LHCN-M2 (cell line): Measurements from ENCODE around the gene KIF18B. TPM values are rescaled to one million over a fixed set of nuclear protein-coding genes. Genes with fewer than 3 reads are reported as not detected.

Source experiments
- DNase-seq: peaks from one replicate; pipeline ENCODE4 v3.0.0-alpha.2; 2012; ENCODE audit warnings: low read depth
- total RNA-seq: library from RNA; depleted of rRNA; stranded (reverse); fragments of >200 nt; gene quantifications from 2 replicates; pipeline ENCODE4 v1.2.3, GENCODE V29; 2014

KIF18B gene
- total RNA-seq, 1 experiment from 2014 or later, result 14.7 TPM

DNA sequence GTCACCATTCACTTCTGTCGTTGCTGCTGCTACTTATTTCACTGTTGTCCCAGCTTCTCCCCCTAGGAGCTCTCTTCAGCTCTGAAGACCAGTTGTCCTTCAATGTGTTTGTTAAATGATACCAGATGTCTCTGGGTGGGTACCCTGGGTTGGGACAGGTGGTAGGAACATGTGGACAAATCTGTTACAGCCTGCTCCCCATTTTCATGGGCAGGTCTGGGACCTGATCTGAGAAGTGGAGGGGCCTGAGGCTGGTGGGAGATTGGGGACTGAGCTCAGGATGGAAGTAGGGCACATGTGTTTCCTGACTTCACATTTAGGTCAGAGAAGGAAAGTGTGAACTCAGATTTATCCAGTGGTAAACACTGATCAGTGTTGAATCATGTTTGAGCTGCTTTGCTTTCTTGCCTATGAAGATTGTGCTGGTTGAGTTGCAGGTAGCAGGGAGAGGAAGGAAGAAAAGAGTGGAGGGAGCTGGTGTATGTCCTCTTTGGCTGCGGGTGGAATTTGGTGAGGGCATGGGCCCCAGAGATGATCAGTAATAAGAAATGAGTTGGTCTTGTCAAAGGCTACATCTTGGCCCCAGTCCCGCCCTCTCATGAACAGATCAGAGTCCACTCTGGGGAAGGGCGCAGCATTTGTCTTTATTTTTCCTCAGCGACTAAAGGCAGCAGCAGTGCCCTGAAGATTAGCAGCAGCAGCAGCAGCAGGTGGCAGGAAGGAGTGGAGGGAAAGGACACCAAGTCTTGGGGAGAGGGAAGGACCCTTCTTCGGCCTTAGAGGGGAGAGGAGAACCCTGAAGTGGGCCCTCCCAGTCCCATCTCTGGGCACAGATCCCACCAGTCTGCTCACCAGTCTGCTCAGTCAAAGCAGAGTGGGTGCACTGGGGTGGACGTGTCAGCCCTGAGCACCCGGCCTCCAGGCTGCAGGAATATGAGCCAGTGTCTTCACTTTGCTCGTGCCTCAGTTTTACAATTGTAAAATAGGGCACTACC, 42.3 kb downstream of the KIF18B start:
- DNase-seq, result no peak

DNA sequence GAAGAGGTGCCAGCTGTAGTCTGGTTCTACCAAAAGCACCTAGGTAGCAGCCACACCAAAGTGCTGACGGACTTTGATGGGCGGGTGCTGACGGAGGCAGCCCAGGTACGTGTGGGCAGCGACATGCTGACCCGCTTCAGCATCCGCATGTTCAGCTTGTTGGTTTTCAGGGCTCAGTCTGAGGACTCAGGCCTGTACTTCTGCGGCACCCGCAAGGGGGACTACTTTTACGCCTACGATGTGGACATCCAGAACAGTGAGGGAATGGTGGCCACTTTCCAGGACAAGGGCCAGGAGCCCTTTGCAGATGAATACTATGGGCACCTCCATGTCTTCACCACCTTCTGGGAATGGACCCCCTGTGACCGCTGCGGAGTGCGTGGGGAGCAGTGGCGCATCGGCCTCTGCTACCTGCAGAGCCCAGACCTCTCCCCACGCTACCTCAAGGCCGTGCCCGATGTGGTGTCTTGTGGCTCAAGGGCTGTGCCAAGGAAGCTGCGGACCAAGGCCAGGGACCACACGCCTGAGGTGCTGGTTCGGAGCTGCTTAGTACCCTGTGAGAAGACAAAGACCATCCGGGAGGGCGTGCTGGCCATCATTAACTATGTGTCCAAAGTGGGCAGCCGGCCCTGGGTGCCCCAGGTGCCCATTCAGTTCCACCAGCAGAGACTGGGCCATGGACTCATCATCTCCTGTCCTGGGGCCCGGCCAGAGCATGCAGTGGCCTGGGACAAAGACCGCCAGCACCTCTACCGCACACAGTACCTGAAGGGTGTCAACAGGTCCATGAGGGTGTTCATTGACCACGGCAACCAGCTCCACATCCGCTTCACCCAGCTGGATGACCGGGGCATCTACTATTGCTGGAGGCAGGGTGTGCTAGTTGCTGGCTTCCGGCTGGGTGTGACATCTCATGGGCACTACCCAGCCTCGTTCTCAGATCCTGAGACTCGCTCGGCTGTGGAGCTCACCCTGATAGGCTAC, 43.3 kb downstream of the KIF18B start:
- DNase-seq, result no peak

DNA sequence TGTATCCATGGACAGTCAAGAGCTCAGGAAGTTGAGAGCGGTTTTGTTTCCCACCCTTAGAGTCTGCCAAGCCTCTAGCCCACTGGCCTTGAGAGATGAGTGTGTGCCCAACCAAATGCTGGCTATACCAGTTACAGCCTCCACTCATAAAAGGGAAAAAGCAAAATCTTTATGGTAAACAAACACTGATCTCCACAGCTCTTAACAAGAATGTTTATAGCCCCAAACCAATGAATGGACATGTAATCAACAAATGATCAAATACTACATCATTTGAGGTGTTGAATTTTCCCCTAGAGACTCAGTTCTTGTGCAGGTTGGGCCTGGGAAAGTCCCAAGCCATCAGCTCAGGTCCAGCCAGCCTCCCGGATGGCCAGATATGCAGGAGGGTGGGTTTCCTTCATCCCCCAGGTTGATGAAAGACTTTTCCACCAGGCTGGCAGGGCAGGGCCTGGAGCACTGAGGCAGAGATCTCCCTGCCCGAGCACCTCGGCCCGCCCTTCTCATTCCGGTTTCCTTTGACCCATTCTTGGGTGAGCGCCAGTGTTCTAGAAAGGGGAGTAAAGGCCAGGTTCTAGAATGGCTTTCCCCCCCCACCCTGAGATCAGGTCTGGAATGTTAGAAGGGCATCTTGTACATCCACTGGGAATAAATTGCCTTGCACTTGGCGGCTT, 44.4 kb downstream of the KIF18B start:
- DNase-seq, result no peak

DNA sequence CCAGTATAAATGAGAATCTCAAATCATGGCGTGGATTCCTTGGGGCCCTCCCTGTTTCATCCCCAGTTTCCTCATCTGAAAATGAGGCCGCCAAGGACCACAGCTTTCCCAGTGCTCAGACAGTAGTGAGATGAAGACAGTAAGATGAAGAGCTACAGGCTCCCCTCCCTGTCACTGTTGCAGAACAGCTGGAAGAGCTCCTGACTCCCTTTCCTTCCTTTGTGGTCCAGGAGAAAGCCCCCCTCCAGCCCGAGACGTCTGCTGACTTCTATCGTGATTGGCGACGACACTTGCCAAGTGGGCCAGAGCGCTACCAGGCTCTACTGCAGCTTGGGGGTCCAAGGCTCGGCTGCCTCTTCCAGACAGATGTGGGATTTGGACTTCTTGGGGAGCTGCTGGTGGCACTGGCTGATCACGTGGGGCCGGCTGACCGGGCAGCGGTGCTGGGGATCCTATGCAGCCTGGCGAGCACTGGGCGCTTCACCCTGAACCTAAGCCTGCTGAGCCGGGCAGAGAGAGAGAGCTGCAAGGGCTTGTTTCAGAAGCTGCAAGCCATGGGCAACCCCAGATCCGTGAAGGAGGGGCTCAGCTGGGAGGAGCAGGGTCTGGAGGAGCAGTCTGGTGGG, 45.3 kb downstream of the KIF18B start:
- DNase-seq, result no peak

DNA sequence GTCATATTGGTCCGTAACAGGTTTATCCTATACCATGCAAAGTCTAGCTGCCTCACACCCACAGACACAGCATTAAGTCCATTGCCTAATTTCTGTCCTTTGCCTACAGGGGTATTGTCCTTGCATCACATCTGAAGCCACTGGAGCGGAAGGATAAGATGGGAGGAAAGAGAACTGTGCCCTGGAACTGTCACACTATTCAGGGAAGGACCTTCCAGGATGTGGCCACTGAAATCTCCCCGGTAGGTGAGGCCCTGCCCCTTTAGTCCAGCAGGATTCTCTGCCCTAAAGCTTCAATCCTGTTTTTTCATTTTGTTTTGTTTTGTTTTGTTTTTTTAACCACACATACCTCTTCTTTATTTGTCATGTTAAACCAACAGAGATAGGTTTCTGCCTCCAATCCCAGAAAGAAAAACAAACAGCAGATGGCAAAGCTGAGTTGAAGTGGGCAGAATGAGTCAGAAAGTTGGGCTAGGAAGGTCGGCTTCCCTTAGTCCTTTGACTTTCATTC, 46.1 kb downstream of the KIF18B start:
- DNase-seq, result peak; percentile 92

DNA sequence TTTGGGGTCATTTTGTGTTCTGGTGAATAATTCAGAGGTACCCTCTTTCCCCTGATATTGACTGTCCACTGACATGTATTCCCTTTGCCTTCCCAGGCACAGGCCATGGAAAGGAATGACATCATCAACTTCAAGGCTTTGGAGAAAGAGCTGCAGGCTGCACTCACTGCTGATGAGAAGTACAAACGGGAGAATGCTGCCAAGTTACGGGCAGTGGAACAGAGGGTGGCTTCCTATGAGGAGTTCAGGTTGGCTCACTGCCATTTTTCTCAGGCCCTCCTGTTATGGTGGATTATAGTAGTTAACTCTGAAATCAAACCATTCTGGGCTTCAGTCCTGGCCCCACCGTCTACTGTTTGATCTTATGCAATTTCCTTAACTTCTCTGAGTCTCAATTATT, 46.7 kb downstream of the KIF18B start:
- DNase-seq, result peak; percentile 82

DNA sequence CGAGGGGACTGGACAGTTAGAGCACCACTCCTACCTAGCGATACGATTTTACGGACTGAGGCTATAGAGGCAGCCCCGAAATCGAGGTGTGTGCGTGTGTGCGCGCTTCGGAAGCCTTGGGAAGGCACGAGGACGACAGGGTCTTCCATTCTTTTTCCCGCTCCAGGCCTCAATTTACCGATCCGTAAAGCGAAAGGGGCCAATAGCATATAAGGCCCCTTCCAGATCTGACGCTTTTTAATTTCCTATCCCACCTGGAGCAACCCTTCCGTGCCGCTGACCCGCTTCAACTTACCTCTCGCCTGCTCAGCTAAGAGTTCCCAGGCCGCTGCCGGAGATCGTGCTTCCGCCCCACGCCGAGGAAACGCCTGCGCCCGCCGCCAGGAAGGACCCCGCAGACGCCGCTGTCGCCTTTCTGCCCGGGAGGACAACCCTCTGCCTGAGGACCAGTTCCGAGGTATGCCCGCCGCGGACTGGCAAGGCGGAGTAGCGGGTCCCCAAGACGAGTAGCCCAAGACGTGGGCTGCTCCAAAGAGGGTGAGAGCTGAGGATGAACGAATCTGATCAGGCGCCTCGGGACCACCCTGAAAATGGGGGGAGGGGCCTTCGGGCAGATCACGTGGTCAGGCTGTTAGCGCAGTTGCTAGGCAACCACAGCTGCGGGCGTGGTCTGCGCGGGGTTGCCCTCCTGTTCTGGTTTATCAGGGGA, 48.3 kb downstream of the KIF18B start, which contains the start of gene EFTUD2:
Gene EFTUD2, minus strand, starts transcription at position 372 of the 709 bp plus-strand sequence. CDS start 4,924 bp downstream, outside the sequence.
- peak; percentile 81 for DNase-seq

DNA sequence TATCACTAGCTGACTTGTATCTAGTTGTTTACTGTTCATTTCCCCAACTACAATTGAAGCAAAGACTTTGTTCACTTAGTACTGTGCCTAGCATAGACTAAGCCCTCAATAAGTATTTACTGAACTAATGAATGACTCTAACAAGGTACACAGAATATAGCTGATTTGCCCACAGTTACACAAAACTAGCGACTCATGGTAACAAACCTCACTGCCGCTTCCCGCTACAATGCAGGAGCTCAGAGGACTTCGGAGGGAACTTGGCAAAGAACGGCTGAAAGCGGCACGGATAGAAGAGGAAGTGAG, 48.9 kb downstream of the KIF18B start:
- no peak for DNase-seq

DNA sequence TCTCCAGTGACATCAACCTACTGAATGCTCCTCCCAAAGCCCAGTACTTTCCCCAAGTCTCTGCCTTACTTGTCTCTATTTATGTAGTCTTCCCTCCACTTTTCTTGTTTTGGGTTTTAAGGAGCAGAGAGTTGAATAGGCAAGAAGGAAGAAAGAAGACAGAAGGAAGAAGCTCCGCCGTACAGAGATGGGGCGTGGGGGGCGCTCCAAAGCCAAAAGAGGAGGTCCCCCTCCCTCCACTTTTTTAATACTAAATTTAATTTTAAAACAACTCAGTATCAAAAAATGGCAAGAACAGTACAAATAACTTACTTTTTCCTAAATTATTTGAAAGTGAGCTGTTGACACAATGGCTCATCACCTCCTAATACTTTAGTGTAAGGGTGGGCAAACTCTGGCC, 52.9 kb downstream of the KIF18B start:
- DNase-seq, result no peak

DNA sequence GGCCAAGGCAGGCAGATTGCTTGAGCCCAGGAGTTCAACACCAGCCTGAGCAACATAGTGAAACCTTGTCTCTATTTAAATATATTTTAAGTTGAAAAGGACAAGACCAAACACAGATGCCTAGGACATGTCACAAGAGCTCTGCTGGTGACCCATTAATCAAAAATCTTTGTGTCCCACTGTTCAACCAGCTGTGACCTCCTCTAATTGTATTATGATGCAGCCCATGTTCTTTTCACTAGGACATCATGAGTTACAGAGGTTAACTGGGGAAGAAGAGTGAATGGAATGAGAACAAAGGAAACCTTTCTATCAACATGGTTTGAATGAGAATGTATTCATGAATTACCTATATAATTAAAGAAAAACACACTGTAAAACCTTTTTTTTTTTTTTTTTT, 55.3 kb downstream of the KIF18B start:
- DNase-seq, result no peak

DNA sequence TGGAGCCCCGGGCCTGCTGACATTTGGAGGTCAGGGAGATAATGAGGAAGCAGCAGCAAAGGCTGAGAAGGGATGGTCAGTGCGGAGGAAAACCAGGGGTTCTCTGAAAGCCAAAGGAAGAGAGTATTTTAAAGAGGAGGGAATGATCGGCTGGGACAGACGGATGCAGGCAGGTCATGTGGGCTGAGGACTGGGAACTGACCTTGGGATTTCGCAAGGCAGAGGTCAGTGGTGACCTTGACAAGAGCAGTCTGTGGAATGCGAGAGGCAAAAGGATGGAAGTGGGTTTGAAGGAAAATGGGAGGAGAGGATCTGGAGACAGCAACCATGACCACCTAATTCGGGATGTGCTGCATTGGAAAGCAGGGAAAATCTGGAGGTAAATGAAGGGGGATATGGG, 58.6 kb downstream of the KIF18B start:
- DNase-seq, result no peak

DNA sequence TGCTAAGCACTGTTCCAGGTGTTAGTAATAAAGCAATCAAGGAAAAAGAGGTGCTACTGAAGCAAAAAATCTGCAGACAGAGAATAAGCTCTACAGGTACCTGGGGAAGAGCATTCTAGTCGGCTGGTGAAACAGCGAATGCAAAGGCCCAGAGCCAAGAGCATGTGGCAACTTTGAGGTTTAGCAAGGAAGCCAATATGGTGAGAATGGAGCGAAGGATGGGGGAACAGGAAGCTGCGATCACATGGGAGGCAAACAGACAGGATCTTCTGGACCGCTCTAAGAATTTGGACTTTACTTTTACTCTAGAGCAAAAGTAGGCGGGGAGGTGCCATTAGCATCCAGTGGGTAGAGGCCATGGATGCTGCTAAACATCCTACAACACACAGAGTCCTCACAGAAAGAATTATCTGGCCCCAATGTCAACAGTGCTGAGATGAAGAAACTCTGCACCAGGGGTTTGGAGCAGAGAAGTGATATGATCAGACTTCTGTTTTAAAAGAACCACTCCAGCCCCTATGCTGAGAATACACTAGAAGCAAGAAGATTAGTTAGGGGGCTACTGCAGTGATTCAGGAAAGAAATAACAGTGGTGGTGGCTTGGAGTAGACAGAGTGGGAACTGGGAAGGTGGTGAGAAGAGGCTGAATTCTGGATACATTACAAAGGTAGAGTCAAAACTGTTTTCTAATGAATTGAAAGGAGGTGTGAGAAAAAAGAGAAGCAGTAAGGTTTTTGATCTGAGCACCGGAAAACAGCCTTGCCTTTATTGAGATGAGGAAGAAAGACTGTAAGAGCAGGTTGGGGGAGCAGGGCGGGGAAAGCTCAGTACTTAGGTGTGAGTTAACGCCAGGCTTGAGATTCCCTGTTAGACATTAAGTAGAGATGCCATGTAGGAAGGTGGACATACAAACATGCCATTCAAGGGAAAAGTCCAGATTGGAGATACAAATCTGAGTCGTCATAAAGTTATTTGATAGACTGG, 59.3 kb downstream of the KIF18B start:
- DNase-seq, result no peak

DNA sequence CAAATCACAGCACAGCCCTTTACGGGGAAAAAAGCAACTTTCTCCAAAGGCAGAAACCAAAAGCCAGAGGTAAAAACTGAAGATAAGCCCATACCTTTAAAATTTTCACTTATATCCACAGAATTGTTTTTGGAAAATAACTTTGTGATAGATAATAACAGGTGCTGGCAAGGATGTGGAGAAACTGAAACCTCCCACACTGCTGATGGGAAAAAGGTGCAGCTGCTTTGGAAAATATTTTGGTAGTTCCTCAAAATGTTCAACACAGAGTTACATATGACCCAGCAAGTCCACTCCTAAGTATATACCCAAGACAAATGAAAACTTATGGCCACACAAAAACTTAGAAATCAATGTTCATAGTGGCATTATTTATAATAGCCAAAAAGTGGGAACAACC, 60.6 kb downstream of the KIF18B start:
- peak; percentile 63 for DNase-seq

DNA sequence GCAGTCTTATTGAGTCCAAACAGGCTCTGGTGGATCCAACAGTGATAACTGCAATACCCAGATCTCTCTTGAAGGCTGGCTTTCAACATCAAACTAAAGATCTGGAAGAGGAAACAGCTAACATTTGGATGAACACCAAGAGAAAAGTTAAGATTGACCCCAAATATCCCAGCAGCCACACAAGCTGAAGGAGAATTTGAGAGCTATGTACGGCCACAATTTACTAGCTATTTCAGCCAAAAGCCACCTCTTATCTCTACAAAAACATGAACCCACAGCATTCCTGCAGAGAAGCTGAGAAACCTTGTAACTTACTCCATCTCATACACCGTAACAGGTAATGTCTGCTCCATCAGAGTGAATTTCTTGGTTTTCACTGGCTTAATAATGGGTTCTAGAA, 62.6 kb downstream of the KIF18B start:
- no peak for DNase-seq

DNA sequence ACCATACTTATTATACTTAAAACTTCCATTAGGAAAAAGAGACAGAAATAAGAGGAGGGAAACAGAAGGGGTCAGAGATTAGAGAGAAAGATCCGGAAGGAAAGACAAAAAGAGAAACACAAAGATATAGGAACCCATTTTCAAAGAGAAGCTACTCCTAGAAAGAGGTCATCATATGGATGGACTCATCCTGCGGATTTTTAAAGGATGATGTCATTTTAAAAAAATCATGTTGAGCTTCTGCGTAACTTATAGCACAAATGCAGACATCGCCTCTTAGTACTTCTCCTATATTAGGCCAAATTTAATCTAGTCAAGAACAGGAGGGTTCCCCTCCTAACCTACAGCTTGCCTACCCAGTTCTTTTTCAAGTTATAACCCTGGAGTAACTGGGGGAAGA, 66.4 kb downstream of the KIF18B start:
- DNase-seq, result no peak

DNA sequence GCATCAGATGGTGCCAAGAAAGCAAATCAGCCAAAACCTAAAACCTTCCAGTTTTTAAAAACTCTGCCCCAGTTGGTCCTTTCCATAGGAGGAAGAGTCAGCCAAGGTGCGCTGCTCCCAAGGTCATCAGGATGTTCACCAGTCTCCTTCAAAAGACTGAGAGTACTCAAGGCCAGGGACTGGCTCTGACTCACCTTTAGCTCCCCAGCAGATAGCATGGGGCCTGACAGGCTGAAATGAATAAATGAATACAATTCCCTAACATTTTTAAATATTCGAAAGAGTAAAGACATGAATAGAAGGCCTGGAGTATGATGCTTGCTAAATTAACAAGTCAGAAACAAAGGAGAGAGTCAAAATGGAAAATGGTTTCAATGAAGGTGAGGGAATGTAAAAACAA, 67.5 kb downstream of the KIF18B start:
- DNase-seq, result no peak

DNA sequence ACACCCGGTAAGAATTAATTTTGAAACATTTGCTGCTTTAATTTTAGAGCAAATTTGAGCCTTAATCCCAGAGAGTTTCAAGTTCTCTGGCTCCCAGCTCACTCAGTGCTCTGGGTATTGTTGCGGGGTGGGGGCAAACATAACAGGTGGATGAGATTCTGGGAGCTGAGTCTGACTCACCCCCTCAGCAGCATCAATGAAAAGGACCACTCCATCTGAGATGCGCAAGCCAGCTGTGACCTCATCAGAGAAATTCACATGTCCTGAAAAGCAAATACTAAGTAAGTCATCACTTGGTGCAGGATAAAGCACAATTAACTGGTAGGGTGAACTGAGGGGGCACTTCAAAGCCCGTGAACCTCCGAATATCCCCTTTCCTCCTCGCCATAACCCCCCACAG, 68.2 kb downstream of the KIF18B start:
- no peak for DNase-seq

DNA sequence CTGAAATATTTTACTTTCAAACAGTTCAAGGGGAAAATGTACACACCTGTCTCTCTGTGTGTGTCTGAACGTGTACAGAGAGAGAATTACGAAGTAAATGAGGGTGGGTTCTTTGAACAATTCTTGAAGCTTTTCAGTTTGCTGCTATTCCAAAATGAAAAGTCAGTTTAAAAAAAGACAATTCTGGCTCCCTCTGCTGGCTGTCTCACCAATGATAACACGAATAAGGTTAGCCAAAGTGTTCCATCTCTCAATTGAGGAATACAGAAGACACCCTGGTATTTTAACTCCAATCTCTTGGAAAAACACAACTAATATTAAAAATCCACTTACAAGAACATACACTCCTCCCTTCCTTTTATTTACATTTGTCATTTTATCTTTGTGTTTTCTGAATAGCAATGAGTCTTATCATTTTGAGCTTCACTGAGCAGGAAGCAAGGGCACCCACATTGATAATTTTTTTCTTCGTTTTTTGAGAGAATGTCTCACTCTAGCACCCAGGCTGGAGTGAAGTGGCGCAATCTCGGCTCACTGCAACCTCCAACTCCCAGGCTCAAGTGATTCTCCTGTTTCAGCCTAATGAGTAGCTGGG, 68.8 kb downstream of the KIF18B start:
- peak; percentile 23 for DNase-seq

DNA sequence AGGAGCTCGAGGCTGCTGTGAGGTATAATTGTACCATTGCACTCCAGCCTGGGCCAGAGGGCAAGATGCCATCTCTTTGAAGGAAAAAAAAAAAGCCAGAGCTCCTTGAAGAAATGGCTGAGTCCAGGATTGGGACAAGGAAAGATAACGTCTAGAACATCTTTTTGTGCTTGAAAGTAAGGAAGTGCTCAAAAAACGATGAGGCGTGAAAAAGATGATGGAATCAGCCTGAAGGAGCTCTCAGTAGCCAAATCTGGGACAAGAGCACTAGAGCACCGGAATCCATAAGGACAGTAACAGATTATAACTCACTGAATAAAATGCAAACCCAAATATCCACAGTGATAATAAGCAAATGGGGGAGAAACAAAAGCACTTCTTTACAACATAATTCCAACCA, 70.5 kb downstream of the KIF18B start:
- no peak for DNase-seq
